Cortex of kidney (tissue), 1 donor: ENCODE data around the gene TPRG1L.

Source experiments
- DNase-seq: peaks from one replicate; lab custom pipeline; 2025; lab: John Stamatoyannopoulos, UW

The TPRG1L gene

GRCh38 chr1:3593745-3594144 lies 31.1 kb upstream of the TPRG1L start:
- no peak for DNase-seq

GRCh38 chr1:3594706-3595377 lies 30.0 kb upstream of the TPRG1L start:
- DNase-seq = no peak

- no peak for DNase-seq
These were observed 28.9 kb upstream of the TPRG1L start for GRCh38 chr1:3595949-3596348.

- DNase-seq = no peak
These were observed 27.9 kb upstream of the TPRG1L start for GRCh38 chr1:3596663-3597598.

- no peak for DNase-seq
These were observed 27.2 kb upstream of the TPRG1L start for GRCh38 chr1:3597599-3597964.

GRCh38 chr1:3598051-3598491 lies 26.7 kb upstream of the TPRG1L start:
- DNase-seq = no peak

- no peak for DNase-seq
These were observed 26.1 kb upstream of the TPRG1L start for GRCh38 chr1:3598522-3599285.

GRCh38 chr1:3599286-3599811 lies 25.5 kb upstream of the TPRG1L start:
- no peak for DNase-seq

- DNase-seq = no peak
These were observed 25.0 kb upstream of the TPRG1L start for GRCh38 chr1:3599816-3600215.

- DNase-seq = no peak
These were observed 24.5 kb upstream of the TPRG1L start for GRCh38 chr1:3600354-3600753.

GRCh38 chr1:3601743-3602142 lies 23.1 kb upstream of the TPRG1L start:
- no peak for DNase-seq

- DNase-seq = no peak
These were observed 22.4 kb upstream of the TPRG1L start for GRCh38 chr1:3602375-3602774.

- DNase-seq = no peak
These were observed 21.7 kb upstream of the TPRG1L start for GRCh38 chr1:3603156-3603555.

- DNase-seq = no peak
These were observed 21.0 kb upstream of the TPRG1L start for GRCh38 chr1:3603571-3604467.

GRCh38 chr1:3604468-3604974 lies 20.3 kb upstream of the TPRG1L start:
- DNase-seq = no peak

GRCh38 chr1:3604997-3605823 lies 19.6 kb upstream of the TPRG1L start:
- DNase-seq = no peak

- DNase-seq = no peak
These were observed 17.8 kb upstream of the TPRG1L start for GRCh38 chr1:3606779-3607702.

- no peak for DNase-seq
These were observed 17.1 kb upstream of the TPRG1L start for GRCh38 chr1:3607703-3608065.

GRCh38 chr1:3608154-3608553 lies 16.7 kb upstream of the TPRG1L start:
- no peak for DNase-seq
